OCI-M1 (cell line): ENCODE data around the gene SRGN.
"Not testable (repeated sequence)": the region's sequence is repeated elsewhere in the genome, so short reads cannot be mapped to it uniquely, and the experiment has no call there.

ENCODE experiments used
- DNase-seq: peaks from one replicate; lab custom pipeline; 2025; lab: John Stamatoyannopoulos, UW

Gene SRGN

GRCh38 chr10:69141304-69141703 is 53.4 kb downstream of the SRGN start:
- DNase-seq: no peak

GRCh38 chr10:69142074-69142473 is 54.2 kb downstream of the SRGN start:
- DNase-seq: not testable (repeated sequence)

- DNase-seq: no peak
Observed at GRCh38 chr10:69142983-69143382, 55.1 kb downstream of the SRGN start.

GRCh38 chr10:69145329-69145728 is 57.4 kb downstream of the SRGN start:
- DNase-seq: no peak

GRCh38 chr10:69145864-69146263 is 58.0 kb downstream of the SRGN start:
- DNase-seq: no peak

DNA sequence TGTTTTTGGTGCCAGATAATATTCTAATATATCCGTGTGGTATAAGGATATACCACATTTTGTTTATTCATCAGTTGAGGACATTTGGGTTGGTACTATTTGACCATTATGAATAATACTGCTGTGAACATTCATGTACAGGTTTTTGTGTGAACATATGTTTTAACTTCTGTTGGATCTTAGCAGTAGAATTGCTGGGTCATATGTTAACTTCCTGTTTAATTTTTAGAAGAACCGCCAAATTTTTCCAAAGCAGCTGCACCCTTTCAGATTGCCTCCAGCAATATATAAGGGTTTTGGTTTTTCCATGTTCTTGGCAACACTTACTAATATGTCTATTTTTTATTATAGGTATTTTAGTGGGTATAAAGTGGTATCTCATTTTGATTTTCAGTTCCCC is 58.9 kb downstream of the SRGN start:
- DNase-seq: peak; percentile 67

- no peak for DNase-seq
Observed at GRCh38 chr10:69151984-69152383, 64.1 kb downstream of the SRGN start.

GRCh38 chr10:69153227-69153626 is 65.3 kb downstream of the SRGN start:
- no peak for DNase-seq
